ENCODE results near the gene UMODL1.

Gene UMODL1

GRCh38 chr21:42089665-42090310 lies 18.7 kb downstream of the UMODL1 start:
- Histone ChIP-seq H3K4me3 (ENCODE audit: low read length) (no peak overlapping the region), H3K4me2 (ENCODE audit: low read depth, low read length) (no peak overlapping the region), H3K9me2 (replicated peaks; ENCODE audit: insufficient read depth, low read length) (no peaks in the 10 kb centered on the region), H3K27me3 (replicated peaks; ENCODE audit: insufficient read depth, low read length) (no peaks in the 10 kb centered on the region), H3K9ac (ENCODE audit: low read length) (no peak overlapping the region), H3K9me3 (replicated peaks; ENCODE audit: insufficient read depth, low read length) (no peaks in the 10 kb centered on the region), H4K20me1 (ENCODE audit: insufficient read depth, low read length) (no peaks in the 10 kb centered on the region), H3K36me3 (replicated peaks; ENCODE audit: insufficient read depth, low read length) (no peaks in the 10 kb centered on the region), H2AFZ (ENCODE audit: low read length) (no peak overlapping the region), H3F3A (ENCODE audit: insufficient read depth, low read length) (no peaks in the 10 kb centered on the region), H3K79me2 (ENCODE audit: low read length) (no peaks in the 10 kb centered on the region), H3K27ac (ENCODE audit: low read length) (no peak overlapping the region), H3K4me1 (ENCODE audit: low read length) (no peaks in the 10 kb centered on the region)
- no peak for DNase-seq
- TF ChIP-seq EZH2 (optimal IDR thresholded peaks at IDR 0.05; ENCODE audit: low read depth, low read length) (no peak), EZH2phosphoT487 (IDR thresholded peaks at IDR 0.05; ENCODE audit: low read length) (no peak), CTCF (IDR thresholded peaks at IDR 0.05; ENCODE audit: low read length) (no peak)

- no peaks in the 10 kb centered on the region for H3K79me2 ChIP-seq (ENCODE audit: low read length)
- no peak overlapping the region for H3K27ac ChIP-seq (ENCODE audit: low read length)
- H3K9me2 ChIP-seq (replicated peaks; ENCODE audit: insufficient read depth, low read length) = no peaks in the 10 kb centered on the region
- no peaks in the 10 kb centered on the region for H3F3A ChIP-seq (ENCODE audit: insufficient read depth, low read length)
- TF ChIP-seq EZH2 (optimal IDR thresholded peaks at IDR 0.05; ENCODE audit: low read depth, low read length) (no peak), CTCF (IDR thresholded peaks at IDR 0.05; ENCODE audit: low read length) (no peak), EZH2phosphoT487 (IDR thresholded peaks at IDR 0.05; ENCODE audit: low read length) (no peak)
- no peaks in the 10 kb centered on the region for H3K27me3 ChIP-seq (replicated peaks; ENCODE audit: insufficient read depth, low read length)
- H3K9ac ChIP-seq (ENCODE audit: low read length) = no peak overlapping the region
- no peak overlapping the region for H3K4me3 ChIP-seq (ENCODE audit: low read length)
- no peaks in the 10 kb centered on the region for H3K36me3 ChIP-seq (replicated peaks; ENCODE audit: insufficient read depth, low read length)
- no peak overlapping the region for H2AFZ ChIP-seq (ENCODE audit: low read length)
- H3K4me2 ChIP-seq (ENCODE audit: low read depth, low read length) = no peak overlapping the region
- H4K20me1 ChIP-seq (ENCODE audit: insufficient read depth, low read length) = no peaks in the 10 kb centered on the region
- no peaks in the 10 kb centered on the region for H3K4me1 ChIP-seq (ENCODE audit: low read length)
- DNase-seq = no peak
- no peaks in the 10 kb centered on the region for H3K9me3 ChIP-seq (replicated peaks; ENCODE audit: insufficient read depth, low read length)
Measured at GRCh38 chr21:42091899-42092508, 20.9 kb downstream of the UMODL1 start.

- DNase-seq = no peak
- H3K27ac ChIP-seq (ENCODE audit: low read length) = no peak overlapping the region
- H3K79me2 ChIP-seq (ENCODE audit: low read length) = no peaks in the 10 kb centered on the region
- H2AFZ ChIP-seq (ENCODE audit: low read length) = no peak overlapping the region
- H3K4me3 ChIP-seq (ENCODE audit: low read length) = no peak overlapping the region
- H3K36me3 ChIP-seq (replicated peaks; ENCODE audit: insufficient read depth, low read length) = no peaks in the 10 kb centered on the region
- no peaks in the 10 kb centered on the region for H4K20me1 ChIP-seq (ENCODE audit: insufficient read depth, low read length)
- no peak overlapping the region for H3K9ac ChIP-seq (ENCODE audit: low read length)
- H3K9me2 ChIP-seq (replicated peaks; ENCODE audit: insufficient read depth, low read length) = no peaks in the 10 kb centered on the region
- no peak overlapping the region for H3K4me2 ChIP-seq (ENCODE audit: low read depth, low read length)
- no peaks in the 10 kb centered on the region for H3K4me1 ChIP-seq (ENCODE audit: low read length)
- H3K27me3 ChIP-seq (replicated peaks; ENCODE audit: insufficient read depth, low read length) = no peaks in the 10 kb centered on the region
- TF ChIP-seq EZH2phosphoT487 (IDR thresholded peaks at IDR 0.05; ENCODE audit: low read length) = no peak
- no peak for TF ChIP-seq CTCF (IDR thresholded peaks at IDR 0.05; ENCODE audit: low read length)
- no peak for TF ChIP-seq EZH2 (optimal IDR thresholded peaks at IDR 0.05; ENCODE audit: low read depth, low read length)
- no peaks in the 10 kb centered on the region for H3F3A ChIP-seq (ENCODE audit: insufficient read depth, low read length)
- H3K9me3 ChIP-seq (replicated peaks; ENCODE audit: insufficient read depth, low read length) = no peaks in the 10 kb centered on the region
Measured at GRCh38 chr21:42092771-42093170, 21.7 kb downstream of the UMODL1 start.

Data from MM.1S (cell line).